Measurements from ENCODE around the gene GPR82. TPM values are rescaled to one million over a fixed set of nuclear protein-coding genes. Genes with fewer than 3 reads are reported as not detected.

Gene GPR82
- total RNA-seq, 1 donor from 2014 or later, result 0.65 TPM

DNA sequence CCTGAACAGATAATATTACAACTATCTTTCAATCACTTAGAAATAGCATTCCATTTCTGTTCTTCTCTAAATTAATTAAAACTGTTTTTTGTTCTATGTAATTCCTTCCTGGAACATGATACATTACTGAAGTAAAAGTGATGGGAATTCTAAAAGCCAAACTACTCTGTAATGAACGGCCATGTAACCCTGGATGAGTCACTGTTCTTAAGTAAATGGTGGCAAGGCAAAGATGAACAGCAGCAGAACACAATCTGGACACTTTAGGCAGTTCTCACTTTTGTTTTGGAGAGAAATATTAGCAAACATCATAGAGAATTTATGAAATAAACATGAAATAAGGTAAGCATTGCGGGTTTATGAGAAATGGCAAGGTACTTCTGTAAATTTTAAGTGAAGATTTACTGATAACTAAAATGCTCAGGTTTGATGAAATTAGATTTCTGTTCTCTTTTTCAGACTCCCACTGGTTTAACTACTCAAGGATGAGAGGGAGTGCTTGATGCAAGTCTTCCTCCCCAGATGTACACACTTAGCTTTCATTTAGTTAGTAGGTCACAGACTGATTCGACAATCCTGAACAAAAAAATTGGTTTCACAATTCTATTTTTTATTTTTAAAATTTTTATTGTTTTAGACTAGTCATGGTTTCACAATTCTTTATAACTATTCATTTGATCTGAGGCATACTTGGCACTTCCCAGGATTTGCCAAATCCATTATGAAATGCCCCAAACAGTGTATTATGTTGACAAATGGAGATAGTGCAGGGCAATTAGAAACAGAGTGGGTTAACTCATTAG lies 964 bp upstream of the GPR82 start:
- ATAC-seq, result peak in 1 of 2 donors; percentile 35
- no peaks in the 10 kb centered on the region for H3K36me3 ChIP-seq

GRCh38 chrX:41728125-41728524 lies 4.1 kb downstream of the GPR82 start:
- H3K9me3 ChIP-seq, result no peaks in the 10 kb centered on the region
- H3K27ac ChIP-seq, result no peak overlapping the region
- H3K4me3 ChIP-seq, result no peak overlapping the region
- TF ChIP-seq, protein P1, sequence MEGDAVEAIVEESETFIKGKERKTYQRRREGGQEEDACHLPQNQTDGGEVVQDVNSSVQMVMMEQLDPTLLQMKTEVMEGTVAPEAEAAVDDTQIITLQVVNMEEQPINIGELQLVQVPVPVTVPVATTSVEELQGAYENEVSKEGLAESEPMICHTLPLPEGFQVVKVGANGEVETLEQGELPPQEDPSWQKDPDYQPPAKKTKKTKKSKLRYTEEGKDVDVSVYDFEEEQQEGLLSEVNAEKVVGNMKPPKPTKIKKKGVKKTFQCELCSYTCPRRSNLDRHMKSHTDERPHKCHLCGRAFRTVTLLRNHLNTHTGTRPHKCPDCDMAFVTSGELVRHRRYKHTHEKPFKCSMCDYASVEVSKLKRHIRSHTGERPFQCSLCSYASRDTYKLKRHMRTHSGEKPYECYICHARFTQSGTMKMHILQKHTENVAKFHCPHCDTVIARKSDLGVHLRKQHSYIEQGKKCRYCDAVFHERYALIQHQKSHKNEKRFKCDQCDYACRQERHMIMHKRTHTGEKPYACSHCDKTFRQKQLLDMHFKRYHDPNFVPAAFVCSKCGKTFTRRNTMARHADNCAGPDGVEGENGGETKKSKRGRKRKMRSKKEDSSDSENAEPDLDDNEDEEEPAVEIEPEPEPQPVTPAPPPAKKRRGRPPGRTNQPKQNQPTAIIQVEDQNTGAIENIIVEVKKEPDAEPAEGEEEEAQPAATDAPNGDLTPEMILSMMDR (IDR thresholded peaks at IDR 0.05), result no peak
- ATAC-seq (no peak), DNase-seq (no peak)
- no peaks in the 10 kb centered on the region for H3K27me3 ChIP-seq (ENCODE audit: low read depth)
- intact Hi-C loops (cut with DNase I), result no loop called here
- H3K36me3 ChIP-seq, result no peaks in the 10 kb centered on the region
- H3K4me1 ChIP-seq, result peaks cover 4% of the 10 kb centered on the region

More for the DNA sequence above, 964 bp upstream of the GPR82 start:
- Histone ChIP-seq H3K4me1 (peaks cover 9% of the 10 kb centered on the region), H3K27me3 (ENCODE audit: low read depth) (no peaks in the 10 kb centered on the region), H3K27ac (no peak overlapping the region), H3K9me3 (no peaks in the 10 kb centered on the region), H3K4me3 (no peak overlapping the region)
- DNase-seq, result no peak
- intact Hi-C loops (cut with DNase I), result no loop called here
- TF ChIP-seq, protein P1 (IDR thresholded peaks at IDR 0.05), result no peak

- TF ChIP-seq, protein P1 (IDR thresholded peaks at IDR 0.05), result no peak
Observed at GRCh38 chrX:41730081-41730480, 6.1 kb downstream of the GPR82 start.

DNA sequence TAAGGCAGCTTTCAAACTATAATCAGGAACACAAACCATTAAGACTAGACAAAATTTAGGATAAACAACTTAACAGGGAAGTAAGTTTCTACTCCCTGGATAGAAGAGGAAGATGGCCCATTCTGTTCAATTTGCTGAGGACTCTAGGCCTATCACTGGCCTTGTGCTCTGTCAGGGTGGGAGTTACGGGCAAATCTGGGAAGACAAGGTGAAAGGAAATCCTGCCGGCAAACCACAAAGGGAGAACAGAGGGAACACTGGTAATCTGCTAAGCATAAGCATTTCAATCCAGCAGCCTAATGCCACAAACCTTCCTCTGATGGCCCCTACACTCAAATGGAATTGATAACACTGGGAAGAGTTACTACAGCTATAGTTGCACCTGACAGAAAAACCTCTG lies 8.3 kb downstream of the GPR82 start:
- intact Hi-C loops (cut with DNase I), result no loop called here
- Histone ChIP-seq H3K4me1 (no peaks in the 10 kb centered on the region), H3K27ac (no peak overlapping the region), H3K27me3 (ENCODE audit: low read depth) (no peaks in the 10 kb centered on the region), H3K36me3 (no peaks in the 10 kb centered on the region), H3K4me3 (no peak overlapping the region), H3K9me3 (no peaks in the 10 kb centered on the region)
- DNase-seq, result no peak
- TF ChIP-seq, protein P1 (IDR thresholded peaks at IDR 0.05), result no peak
- ATAC-seq, result no peak

More at GRCh38 chrX:41730081-41730480, 6.1 kb downstream of the GPR82 start:
- DNase-seq (no peak), ATAC-seq (no peak)
- H3K4me3 ChIP-seq, result no peak overlapping the region
- H3K27me3 ChIP-seq (ENCODE audit: low read depth), result no peaks in the 10 kb centered on the region
- no peaks in the 10 kb centered on the region for H3K9me3 ChIP-seq
- intact Hi-C loops (cut with DNase I), result no loop called here
- H3K36me3 ChIP-seq, result no peaks in the 10 kb centered on the region
- H3K27ac ChIP-seq, result no peak overlapping the region
- H3K4me1 ChIP-seq, result no peaks in the 10 kb centered on the region

GRCh38 chrX:41733939-41734338 lies 10.0 kb downstream of the GPR82 start:
- Histone ChIP-seq H3K36me3 (no peaks in the 10 kb centered on the region), H3K27ac (no peak overlapping the region), H3K27me3 (ENCODE audit: low read depth) (no peaks in the 10 kb centered on the region), H3K4me3 (no peak overlapping the region), H3K9me3 (no peaks in the 10 kb centered on the region), H3K4me1 (no peaks in the 10 kb centered on the region)
- no peak for DNase-seq
- TF ChIP-seq, protein P1 (IDR thresholded peaks at IDR 0.05), result no peak
- intact Hi-C loops (cut with DNase I), result no loop called here
- ATAC-seq, result no peak
